Right forelimb (tissue), 1 donor: Measurements from ENCODE around the gene FNBP1.

Experiments used
- DNase-seq: peaks from one replicate; pipeline ENCODE4 v3.0.0-alpha.2; 2018

The FNBP1 gene

GRCh38 chr9:129869585-129870501, 173.1 kb downstream of the FNBP1 start:
- no peak for DNase-seq

- DNase-seq: no peak
Measured at GRCh38 chr9:129868872-129869486, 174.0 kb downstream of the FNBP1 start.

GRCh38 chr9:129868023-129868871, 174.7 kb downstream of the FNBP1 start:
- no peak for DNase-seq

GRCh38 chr9:129867136-129868022, 175.6 kb downstream of the FNBP1 start:
- no peak for DNase-seq

DNA sequence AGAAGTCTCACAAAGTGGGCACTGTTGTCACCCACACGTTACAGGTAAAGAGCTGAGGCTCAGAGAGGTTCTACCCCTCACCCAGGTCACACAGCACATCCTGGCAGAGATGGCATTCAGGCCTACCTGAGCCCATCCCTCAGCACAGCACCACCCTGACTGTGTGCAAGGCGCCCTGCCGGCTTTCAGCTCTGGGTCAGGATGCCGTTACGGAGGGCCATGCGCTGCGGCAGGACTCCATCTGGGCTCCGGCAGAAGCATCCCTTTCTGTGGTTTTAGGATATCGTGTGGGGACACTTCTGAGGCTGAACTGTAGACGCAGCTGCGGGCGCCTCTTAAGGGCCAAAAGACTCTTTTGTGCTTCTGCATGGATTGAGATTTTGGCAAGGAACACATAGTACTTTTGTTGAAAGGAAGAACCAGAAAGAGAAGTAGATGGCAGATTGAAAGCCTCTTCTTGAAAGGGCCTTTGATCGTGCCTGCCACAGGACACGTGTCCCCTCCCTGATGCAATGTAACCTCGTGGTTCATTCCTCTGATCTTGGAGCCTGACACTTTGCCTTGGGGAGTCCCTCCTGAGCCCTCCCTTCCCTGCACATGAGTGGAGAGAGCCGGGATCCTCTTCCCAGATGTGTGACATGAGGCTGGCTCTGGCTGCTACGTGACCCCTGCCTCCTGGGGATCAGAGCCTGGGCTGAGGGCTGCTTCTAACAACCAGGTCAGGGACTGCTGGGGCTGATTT, 176.4 kb downstream of the FNBP1 start:
- DNase-seq: no peak

DNA sequence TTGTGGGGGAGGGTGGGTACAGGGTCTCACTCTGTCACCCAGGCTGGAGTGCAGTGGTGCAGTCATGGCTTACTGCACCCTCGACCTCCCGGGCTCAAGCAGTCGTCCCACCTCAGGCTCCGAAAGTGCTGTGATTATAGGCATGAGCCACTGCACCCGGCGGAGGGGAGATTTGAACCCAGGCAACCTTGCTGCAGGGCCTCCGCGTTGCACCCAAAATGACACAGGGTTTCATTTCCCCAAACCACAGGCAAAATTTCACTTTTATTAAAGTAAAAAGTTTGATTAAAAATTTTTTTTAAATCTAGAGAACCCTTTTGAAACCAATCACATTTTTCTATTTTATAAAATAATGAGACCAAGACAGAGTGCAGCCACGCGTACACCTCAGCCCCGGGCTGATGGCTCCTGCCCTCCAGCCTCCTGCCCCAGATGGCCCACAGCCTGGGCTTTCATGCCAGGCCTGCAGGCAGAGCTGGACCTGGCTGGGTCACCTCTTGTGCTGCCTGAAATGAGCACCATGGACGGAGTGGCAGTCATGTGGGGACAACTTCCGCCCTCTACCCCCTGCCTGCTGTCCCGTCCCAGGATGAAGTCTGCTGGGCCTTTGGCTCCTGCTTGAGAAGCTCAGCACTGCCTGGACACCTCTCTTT, 177.2 kb downstream of the FNBP1 start:
- no peak for DNase-seq

GRCh38 chr9:129864991-129865647, 177.9 kb downstream of the FNBP1 start:
- no peak for DNase-seq

- no peak for DNase-seq
Measured at GRCh38 chr9:129863059-129863690, 179.8 kb downstream of the FNBP1 start.

DNA sequence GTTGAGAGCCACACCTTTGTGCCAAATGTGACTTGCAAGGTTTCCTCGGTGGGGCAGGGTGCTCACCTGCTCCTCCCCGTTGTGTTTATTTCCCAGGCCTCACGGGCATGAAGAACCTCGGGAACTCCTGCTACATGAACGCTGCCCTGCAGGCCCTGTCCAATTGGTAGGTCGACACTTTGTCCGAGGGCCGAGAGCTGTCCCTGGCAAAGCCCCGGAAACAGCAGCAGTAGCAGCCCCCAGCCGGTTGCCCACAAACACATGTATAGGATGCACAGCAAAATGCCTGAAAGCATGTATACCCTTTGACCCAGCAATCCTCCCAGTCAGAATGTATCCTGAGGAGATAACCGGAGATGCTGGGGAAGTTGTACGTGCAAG, 181.6 kb downstream of the FNBP1 start:
- no peak for DNase-seq

DNA sequence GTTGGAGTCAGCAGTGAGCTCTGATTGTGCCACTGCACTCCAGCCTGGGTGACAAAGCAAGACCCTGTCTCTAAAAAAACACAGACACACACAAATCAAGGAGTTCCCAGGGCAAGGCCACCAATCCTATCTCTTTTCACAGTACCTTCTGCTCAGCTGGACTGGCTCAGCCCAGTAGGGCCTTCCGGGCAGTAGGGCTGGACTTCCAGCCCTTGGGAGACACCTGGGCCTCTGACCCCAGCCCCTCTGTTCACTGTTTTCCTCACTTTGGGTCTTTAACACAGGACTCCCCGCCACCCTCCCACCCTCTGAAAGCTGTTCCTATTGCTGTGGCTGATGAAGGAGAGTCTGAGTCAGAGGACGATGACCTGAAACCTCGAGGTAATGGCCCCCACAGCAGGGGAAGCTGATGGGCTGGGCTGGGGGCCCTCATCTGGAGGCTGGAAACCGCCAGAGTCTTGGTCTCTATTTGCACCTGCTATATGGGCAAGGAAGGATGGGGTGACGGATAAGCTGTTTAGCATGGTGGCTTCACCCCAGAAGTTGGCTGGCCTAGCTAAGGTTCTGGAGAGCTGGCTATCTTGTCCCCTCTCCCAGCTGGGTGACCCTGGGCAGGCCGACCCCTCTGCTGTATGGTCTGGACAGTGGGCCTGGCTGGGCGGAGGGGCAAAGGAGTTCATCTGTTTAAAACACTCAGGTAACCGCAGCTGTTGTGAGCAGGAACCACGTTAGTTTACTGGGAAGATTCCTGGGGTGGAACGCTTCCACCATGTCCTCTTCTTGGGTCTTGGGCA, 182.1 kb downstream of the FNBP1 start:
- DNase-seq: no peak

DNA sequence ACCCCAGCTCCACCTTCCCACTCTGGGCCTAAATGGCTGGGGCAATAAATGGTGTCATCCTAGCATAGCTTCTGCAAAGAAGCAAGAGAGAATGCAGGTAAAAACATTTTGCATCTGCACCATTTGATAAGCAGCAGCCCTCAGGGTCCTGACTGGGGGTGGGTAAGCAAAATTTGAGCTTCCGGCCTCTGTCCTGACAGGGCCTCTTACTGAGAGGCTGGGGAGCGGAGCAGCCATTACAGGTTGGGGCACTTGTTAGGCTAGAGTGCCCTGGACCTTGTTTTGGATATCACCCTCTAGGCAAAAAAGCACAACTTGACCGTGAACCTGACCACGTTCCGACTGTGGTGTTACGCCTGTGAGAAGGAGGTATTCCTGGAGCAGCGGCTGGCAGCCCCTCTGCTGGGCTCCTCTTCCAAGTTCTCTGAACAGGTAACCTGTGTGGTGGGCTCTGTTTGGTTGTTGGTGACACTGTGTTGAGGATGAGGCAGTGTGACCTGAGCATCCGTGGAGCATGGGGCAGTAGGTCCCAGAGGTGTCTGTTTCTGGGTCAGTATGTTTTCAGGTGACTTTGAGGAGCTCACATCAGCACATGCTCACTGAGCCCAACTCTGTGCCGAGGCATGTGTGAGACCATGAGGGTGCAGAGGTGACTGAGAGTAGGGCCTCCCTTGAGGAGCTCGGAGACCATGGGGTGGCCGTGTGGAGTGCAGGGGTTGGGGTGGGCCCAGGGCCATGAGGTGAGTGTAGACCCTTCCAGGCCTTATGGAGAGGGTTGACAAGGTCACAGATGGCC, 184.6 kb downstream of the FNBP1 start:
- no peak for DNase-seq

DNA sequence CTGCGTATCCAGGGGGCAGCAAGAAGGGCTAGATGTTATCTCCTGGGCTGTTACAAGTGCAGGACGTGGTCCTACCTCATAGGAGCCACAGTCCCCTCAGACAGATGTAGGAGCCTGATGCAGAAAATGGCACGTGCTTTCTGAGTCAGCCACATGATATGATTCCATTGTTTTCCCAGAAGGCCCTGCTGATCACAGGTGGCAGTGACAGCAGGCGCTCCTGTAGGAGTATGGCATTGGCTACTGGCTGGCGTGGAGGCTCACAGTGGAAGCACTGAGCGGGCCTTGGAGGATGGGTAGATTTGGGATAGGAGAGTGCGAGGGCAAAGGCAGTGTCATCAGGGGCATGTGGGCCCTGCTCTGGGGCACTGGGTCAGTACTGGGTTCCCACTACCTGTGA, 185.8 kb downstream of the FNBP1 start:
- no peak for DNase-seq

- no peak for DNase-seq
Measured at GRCh38 chr9:129854588-129855110, 188.3 kb downstream of the FNBP1 start.

- no peak for DNase-seq
Measured at GRCh38 chr9:129853614-129854013, 189.4 kb downstream of the FNBP1 start.

GRCh38 chr9:129852579-129852978, 190.4 kb downstream of the FNBP1 start:
- no peak for DNase-seq

DNA sequence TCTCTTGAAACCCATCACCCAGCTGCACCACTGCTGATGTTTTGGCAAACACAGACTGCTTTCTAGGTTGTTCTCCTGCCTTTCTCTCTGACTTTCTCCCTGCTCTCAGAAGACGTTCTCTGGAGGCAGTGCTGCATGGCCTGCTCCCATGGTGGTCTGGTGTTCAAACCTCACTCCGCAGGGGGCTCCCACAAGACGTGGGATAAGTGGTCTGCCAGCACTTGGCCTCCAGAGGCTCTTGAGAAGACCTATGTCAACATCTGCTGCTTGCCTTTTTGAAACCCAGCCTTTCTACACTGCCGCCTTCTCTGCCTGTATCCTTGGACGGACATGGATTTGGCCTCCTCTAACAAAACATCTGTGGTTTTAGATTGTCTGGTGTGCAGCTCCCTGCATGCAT, 191.2 kb downstream of the FNBP1 start:
- DNase-seq: no peak

DNA sequence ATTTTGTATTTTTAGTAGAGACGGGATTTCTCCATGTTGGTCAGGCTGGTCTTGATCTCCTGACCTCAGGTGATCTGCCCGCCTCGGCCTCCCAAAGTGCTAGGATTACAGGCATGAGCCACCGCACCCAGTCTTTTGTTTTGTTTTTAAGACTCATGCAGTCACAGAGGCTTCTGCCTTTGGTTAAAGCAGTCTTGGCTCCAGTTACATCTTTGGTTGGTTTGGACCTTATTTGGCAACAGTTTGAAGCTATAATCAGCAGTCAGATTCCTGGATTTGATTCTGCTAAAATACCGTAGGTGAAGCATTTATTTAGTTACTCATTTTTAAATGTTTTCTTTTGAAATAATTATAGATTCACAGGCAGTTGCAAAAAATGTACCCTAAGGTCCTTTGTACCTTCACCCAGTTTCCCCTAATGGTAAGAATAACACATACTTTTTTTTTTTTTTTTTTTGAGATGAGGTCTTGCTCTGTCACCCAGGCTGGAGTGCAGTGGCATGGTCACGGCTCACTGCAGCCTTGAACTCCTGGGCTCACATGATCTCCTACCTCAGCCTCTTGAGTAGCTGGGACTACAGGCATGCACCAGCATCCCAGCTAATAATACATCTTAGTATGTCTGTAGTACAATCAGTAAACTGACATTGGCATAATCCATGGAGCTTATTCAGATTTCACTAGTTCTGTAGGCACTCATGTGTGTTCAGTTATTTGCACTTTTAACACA, 192.0 kb downstream of the FNBP1 start:
- no peak for DNase-seq
